GM10266 (cell line): ENCODE results near the gene NACA2.
"Not testable (repeated sequence)": the region's sequence is repeated elsewhere in the genome, so short reads cannot be mapped to it uniquely, and the experiment has no call there.

Experiments used
- DNase-seq: peaks from one replicate; pipeline ENCODE4 v3.0.0; 2012; ENCODE audit errors: extremely low spot score
- TF ChIP-seq, protein P1 (sequence below): IDR thresholded peaks from 2 replicates; pipeline ENCODE4 v1.5.1; 2012; ENCODE audit warnings: mild to moderate bottlenecking, low read depth; ENCODE audit not compliant: control insufficient read depth, insufficient read depth; ENCODE audit errors: missing control alignments

The NACA2 gene

DNA sequence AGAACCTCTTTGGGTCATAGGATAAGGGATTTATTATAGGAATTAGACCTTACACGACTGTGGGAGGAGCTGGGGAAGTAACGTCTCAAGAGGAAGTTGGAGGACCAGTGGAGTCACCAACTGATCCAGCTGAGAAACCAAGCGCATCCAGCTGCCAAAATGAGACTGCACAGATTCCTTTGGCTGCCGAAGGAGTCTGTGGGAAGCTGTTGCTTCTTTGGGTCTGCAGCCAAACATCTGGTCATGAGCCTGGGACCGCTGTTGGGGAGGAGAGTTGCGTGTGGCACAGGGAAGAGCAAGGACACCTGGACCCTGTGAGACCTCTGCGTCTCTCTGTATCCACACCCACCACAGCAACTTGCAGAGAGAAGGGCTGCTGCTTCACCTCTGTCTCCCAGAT is 2.4 kb upstream of the NACA2 start:
- DNase-seq = no peak
- TF ChIP-seq, protein P1, sequence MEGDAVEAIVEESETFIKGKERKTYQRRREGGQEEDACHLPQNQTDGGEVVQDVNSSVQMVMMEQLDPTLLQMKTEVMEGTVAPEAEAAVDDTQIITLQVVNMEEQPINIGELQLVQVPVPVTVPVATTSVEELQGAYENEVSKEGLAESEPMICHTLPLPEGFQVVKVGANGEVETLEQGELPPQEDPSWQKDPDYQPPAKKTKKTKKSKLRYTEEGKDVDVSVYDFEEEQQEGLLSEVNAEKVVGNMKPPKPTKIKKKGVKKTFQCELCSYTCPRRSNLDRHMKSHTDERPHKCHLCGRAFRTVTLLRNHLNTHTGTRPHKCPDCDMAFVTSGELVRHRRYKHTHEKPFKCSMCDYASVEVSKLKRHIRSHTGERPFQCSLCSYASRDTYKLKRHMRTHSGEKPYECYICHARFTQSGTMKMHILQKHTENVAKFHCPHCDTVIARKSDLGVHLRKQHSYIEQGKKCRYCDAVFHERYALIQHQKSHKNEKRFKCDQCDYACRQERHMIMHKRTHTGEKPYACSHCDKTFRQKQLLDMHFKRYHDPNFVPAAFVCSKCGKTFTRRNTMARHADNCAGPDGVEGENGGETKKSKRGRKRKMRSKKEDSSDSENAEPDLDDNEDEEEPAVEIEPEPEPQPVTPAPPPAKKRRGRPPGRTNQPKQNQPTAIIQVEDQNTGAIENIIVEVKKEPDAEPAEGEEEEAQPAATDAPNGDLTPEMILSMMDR = no peak

GRCh38 chr17:61591930-61592329 is 911 bp upstream of the NACA2 start:
- DNase-seq = no peak
- TF ChIP-seq, protein P1 = no peak

GRCh38 chr17:61589990-61590389 is 1.0 kb downstream of the NACA2 start:
- TF ChIP-seq, protein P1 = no peak
- no peak for DNase-seq

GRCh38 chr17:61587807-61588660 is 3.0 kb downstream of the NACA2 start:
- DNase-seq = no peak
- TF ChIP-seq, protein P1 = no peak

DNA sequence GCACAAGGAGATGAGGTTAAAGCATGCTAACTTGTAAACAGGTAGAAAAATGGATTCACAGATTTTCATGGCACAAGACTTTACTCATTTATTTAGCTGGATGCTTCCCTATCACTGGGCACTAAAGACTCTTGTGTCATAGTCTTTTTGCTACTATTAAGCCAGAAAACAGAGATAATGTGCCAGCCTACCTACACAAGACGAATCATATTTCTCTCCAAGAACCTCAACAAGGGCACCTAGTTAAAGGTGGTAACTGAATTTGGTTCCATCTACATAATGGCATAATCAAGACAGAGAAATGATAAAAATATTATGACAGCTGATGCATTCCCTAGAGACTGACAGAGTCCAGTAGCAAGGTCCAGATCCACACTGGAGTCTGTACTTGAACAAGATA is 3.8 kb downstream of the NACA2 start:
- TF ChIP-seq, protein P1 = no peak
- no peak for DNase-seq

DNA sequence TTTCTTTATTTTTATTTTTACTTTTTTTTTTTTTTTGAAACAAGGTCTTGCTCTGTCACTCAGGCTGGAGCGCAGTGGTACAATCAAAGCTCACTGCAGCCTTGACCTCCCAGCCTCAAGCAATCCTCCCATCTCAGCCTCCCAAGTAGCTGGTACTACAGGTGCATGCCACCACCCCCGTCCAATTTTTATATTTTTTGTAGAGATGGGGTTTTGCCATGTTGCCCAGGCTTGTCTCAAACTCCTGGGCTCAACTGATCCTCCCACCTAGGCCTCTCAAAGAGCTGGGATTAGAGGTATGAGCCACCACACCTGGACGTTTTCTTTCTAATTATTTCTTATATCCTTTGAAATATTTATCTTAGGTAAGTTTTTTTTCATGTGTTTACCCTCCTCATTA is 4.4 kb downstream of the NACA2 start:
- DNase-seq = not testable (repeated sequence)

- DNase-seq = no peak
- TF ChIP-seq, protein P1 = no peak
These were observed 4.9 kb downstream of the NACA2 start for GRCh38 chr17:61586031-61586566.

DNA sequence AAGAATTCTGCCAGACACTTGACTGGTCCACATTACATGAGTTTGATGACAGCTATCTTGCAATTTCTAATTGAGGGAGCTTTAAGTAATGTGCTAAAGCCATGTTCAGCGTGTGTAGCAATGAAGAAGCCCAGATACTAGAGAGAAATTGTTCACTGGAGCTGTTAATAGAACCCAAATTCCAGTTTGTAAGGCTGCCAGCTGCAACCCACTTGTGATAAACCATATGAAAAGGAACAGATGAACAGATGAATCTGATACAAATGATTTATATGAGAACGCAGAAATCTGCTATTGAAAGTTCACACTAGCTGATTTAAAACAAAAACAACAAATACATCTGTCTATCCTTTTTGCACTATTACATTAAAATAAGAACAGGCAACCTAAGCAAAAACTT is 6.2 kb downstream of the NACA2 start:
- TF ChIP-seq, protein P1 = no peak
- DNase-seq = no peak
